22Rv1 (cell line): ENCODE measurements around the gene DNAJC12.

Experiments
- H3K27ac ChIP-seq: fragments of 450-650 bp; 2 replicates; pipeline ENCODE4 v1.5.1; 2017
- ZFX ChIP-seq: fragments of 450-650 bp; IDR thresholded peaks from 2 replicates; pipeline ENCODE4 v1.6.1; 2017; ENCODE audit warnings: antibody characterized with exemption, borderline replicate concordance
- TF ChIP-seq, protein P1 (sequence below): fragments of 450-650 bp; IDR thresholded peaks from 2 replicates; pipeline ENCODE4 v1.5.1; 2017; ENCODE audit warnings: mild to moderate bottlenecking

The DNAJC12 gene

DNA sequence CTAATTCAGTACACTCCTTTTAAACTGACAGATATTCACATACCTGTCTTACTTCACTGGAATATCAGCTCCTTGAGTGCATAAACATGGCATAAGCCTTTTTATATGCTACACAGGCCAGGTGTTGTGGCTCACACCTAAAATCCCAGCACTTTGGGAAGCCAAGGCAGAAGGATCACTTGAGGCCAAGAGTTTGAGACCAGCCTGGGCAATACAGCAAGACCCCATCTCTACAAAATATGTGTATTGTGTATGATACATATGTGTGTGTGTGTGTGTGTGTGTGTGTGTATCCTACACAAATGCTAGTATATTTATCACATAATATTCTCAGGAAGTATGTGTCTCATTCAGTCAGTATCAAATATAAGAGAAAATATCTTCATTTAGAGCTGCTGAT, 45.3 kb downstream of the DNAJC12 start:
- H3K27ac ChIP-seq = no peak overlapping the region
- TF ChIP-seq, protein P1, sequence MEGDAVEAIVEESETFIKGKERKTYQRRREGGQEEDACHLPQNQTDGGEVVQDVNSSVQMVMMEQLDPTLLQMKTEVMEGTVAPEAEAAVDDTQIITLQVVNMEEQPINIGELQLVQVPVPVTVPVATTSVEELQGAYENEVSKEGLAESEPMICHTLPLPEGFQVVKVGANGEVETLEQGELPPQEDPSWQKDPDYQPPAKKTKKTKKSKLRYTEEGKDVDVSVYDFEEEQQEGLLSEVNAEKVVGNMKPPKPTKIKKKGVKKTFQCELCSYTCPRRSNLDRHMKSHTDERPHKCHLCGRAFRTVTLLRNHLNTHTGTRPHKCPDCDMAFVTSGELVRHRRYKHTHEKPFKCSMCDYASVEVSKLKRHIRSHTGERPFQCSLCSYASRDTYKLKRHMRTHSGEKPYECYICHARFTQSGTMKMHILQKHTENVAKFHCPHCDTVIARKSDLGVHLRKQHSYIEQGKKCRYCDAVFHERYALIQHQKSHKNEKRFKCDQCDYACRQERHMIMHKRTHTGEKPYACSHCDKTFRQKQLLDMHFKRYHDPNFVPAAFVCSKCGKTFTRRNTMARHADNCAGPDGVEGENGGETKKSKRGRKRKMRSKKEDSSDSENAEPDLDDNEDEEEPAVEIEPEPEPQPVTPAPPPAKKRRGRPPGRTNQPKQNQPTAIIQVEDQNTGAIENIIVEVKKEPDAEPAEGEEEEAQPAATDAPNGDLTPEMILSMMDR = no peak
- no peak for TF ChIP-seq ZFX

DNA sequence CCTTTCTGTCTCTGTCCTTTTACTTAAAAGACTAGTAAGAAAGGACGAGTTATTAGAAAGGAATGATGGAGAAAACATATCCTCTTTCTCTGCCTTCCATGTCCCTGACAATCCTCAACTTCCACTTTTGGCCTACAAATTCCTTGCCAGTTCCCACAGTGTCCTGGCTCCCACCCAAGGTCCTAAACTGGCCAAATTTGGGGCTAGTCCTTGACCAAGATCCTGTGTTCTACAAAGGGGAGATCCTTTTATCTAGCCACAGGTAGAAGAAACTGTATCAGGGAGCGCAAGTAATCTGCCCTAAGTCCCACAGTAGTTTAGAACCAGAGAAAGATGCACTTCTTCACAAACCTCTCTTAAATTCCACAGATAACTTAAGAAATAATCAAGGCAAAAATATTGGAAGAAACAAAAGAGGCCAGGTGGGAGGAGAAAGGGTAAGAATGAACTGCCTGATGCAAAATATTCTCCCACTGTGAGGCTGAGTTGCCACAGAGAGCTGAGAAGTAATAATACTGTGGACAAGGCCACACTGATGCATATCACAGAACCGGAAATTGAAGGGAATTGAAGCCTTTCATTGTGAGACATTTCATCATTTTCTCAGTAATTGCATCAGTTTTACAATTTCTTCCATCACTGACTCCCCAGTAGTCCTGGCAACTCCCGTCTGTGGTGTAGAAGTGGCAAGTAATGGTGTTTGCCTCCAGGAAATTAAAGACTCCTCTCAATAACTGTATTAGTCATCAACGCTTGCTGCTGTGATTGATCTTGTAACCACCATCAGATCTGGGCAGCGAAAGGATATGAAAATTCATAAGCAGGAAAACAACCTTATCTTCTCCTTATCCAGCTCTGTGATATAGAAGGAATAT, 47.2 kb downstream of the DNAJC12 start:
- TF ChIP-seq ZFX = no peak
- TF ChIP-seq, protein P1 = no peak

DNA sequence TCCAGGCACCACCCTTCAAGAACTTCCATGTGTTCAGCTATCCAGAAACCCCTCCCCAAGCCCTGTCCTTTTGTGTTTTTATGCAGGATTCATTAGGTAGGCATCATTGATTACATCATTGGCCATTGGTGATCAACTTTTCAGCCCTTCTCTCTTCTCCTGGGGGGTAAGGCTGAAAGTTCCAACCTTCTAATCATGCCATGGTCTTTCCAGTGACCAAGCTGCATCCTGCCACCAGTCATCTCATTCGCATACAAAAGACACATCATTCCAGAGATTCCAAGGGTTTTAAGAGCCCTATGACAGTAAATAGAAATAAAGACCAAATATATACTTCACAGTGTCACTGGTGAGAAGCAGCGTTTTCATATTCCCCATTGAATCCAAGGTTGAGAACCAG, 48.2 kb downstream of the DNAJC12 start:
- TF ChIP-seq, protein P1 = no peak
- no peak for TF ChIP-seq ZFX
- no peak overlapping the region for H3K27ac ChIP-seq

More for the DNA sequence above, 47.2 kb downstream of the DNAJC12 start:
- H3K27ac ChIP-seq = no peak overlapping the region

DNA sequence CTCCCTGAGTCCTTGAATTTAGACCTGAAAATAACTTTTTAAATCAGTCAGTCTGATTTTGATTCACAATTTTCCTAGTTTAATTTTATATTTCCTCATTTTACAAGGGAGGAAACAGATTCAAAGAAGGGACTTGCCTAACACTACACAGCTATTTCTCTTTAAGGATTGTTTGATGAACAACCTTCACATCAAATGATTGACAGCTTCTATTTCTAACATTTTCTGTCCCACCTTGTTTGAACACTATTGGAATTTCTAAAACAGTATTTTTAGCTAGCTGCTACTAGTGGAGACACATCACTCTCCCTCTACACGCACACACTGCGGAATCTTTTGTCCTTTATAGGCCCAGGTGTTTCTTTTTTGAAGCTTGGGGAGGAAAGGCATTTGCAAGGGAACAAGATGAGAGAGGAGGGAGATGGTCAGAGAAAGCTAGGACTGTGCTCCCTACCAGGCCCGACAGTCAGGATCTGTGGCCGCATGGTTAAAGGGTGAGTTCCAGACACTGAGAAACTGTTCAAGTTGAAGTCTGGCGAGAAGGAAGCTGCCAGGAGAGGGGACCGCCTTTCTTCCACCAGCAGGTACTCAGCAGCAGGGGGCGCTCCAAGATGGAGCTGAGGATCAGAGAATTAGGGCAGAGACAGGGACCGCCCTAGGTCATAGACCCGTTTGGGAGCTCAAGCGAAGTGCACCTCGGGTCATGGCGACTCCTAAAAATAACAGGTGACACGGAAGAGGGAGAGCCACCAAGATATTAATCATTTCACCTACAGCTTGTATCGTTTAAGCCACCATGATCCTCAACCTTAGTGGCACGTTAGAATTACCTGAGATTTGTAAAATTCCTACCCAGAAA, 49.7 kb downstream of the DNAJC12 start:
- TF ChIP-seq, protein P1 = peak; percentile 86
- TF ChIP-seq ZFX = no peak
- no peak overlapping the region for H3K27ac ChIP-seq

DNA sequence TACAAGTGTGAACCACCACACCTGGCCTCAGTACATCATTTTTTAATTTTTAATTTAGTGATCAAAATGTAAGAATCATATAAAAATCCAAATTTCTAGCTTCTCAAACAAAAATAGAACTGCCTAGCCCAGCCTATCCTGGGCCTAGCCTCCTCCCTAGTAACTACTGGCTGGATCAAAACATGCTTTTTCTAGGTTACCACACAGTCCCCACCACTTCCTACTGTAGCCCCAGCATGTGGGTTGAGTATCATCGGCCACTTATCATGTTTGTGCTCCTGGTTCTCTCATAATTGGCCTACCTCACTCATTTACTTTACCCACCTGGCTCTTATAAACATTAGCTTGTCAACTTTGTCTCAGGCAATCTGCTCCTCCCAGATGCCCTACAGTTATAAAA, 52.9 kb downstream of the DNAJC12 start:
- H3K27ac ChIP-seq = no peak overlapping the region
- no peak for TF ChIP-seq ZFX
- TF ChIP-seq, protein P1 = no peak

DNA sequence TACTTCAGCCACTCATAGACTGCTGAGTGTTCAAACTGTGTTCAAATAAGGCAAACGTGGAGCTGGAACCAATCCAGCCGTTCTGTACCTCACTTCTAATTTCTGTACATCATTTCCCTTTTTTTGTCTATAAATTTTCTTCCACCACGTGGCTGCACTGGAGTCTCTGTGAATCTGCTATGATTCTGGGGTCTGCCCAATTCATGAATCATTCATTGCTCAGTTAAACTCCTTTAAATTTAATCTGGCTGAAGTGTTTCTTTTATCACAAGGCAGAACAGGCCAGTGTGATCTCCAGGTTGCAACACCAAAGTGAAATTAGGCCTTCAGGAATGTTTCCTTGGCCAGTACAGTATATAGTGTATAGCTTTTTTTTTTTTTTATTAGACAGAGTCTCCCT, 53.5 kb downstream of the DNAJC12 start:
- H3K27ac ChIP-seq = no peak overlapping the region
- TF ChIP-seq, protein P1 = no peak
- no peak for TF ChIP-seq ZFX
